Ramos (cell line): ENCODE results near the gene TEDC1.

Source experiments
- in situ Hi-C: fragments of 300-500 bp; cut with MboI; formaldehyde crosslinking; loops from one replicate; pipeline ENCODE4 v1.14.3; 2022; ENCODE audit warnings: low sequenced_read_pairs; ENCODE audit not compliant: unreplicated experiment

TEDC1 gene

GRCh38 chr14:105483300-105484068 lies 7.6 kb upstream of the TEDC1 start:
- in situ Hi-C loops = no loop called here

GRCh38 chr14:105484069-105484996 lies 6.7 kb upstream of the TEDC1 start:
- in situ Hi-C loops = no loop called here

GRCh38 chr14:105484997-105485393 lies 6.1 kb upstream of the TEDC1 start:
- in situ Hi-C loops = no loop called here

GRCh38 chr14:105485739-105486162 lies 5.3 kb upstream of the TEDC1 start:
- in situ Hi-C loops = no loop called here

- in situ Hi-C loops = no loop called here
These were observed 4.7 kb upstream of the TEDC1 start, which contains the start of gene CRIP1 for GRCh38 chr14:105486163-105486973. CRIP1 (plus strand) TSS chr14:105486886; CDS start chr14:105487260, 374 bp downstream.

GRCh38 chr14:105486974-105487448 lies 4.0 kb upstream of the TEDC1 start:
- in situ Hi-C loops = no loop called here

GRCh38 chr14:105487449-105487985 lies 3.5 kb upstream of the TEDC1 start:
- in situ Hi-C loops = no loop called here

GRCh38 chr14:105487986-105488777 lies 2.9 kb upstream of the TEDC1 start:
- in situ Hi-C loops = no loop called here

GRCh38 chr14:105488781-105489541 lies 2.1 kb upstream of the TEDC1 start:
- in situ Hi-C loops = no loop called here

- in situ Hi-C loops = no loop called here
These were observed 1.3 kb upstream of the TEDC1 start for GRCh38 chr14:105489542-105490266.

GRCh38 chr14:105490267-105490571 lies 827 bp upstream of the TEDC1 start:
- in situ Hi-C loops = no loop called here

GRCh38 chr14:105491366-105491973 lies 424 bp downstream of the TEDC1 start:
- in situ Hi-C loops = no loop called here

- in situ Hi-C loops = no loop called here
These were observed 1.3 kb downstream of the TEDC1 start for GRCh38 chr14:105492031-105492970.

- in situ Hi-C loops = no loop called here
These were observed 2.2 kb downstream of the TEDC1 start for GRCh38 chr14:105492971-105493871.

- in situ Hi-C loops = no loop called here
These were observed 3.0 kb downstream of the TEDC1 start for GRCh38 chr14:105493921-105494605.
